OCI-LY3 (cell line): ENCODE results near the gene CTAGE9.
"Not testable (repeated sequence)": the region's sequence is repeated elsewhere in the genome, so short reads cannot be mapped to it uniquely, and the experiment has no call there.

Experiments
- H2AFZ ChIP-seq: fragments of 200-600, 300-600 bp; shearing (Covaris generic); 2 replicates; pipeline ENCODE4 v1.6.0; 2014; ENCODE audit warnings: antibody characterized with exemption, low read depth, low read length
- H3K27ac ChIP-seq: fragments of 200-600, 300-600 bp; sonication (generic); 2 replicates; pipeline ENCODE4 v1.5.1; 2014; ENCODE audit warnings: mild to moderate bottlenecking, low read length, moderate library complexity, mixed read lengths
- H3K27me3 ChIP-seq: fragments of 200-600, 300-600 bp; sonication (generic); 2 replicates; pipeline ENCODE4 v1.6.1; 2014; ENCODE audit warnings: low read depth, low read length, mixed read lengths
- H3K36me3 ChIP-seq: fragments of 200-600, 300-600 bp; sonication (generic); replicated peaks from 2 replicates; pipeline ENCODE3; 2014; ENCODE audit warnings: low read depth, low read length, mixed read lengths
- H3K4me1 ChIP-seq: fragments of 300-600, 200-600 bp; sonication (generic); 2 replicates; pipeline ENCODE4 v1.6.1; 2014; ENCODE audit warnings: low read length, mixed read lengths
- H3K4me2 ChIP-seq: fragments of 200-600, 300-600 bp; sonication (generic); 2 replicates; pipeline ENCODE4 v1.6.1; 2014; ENCODE audit warnings: low read length, mixed read lengths
- H3K4me3 ChIP-seq: fragments of 300-600, 200-600 bp; sonication (generic); 2 replicates; pipeline ENCODE4 v1.5.1; 2014; ENCODE audit warnings: antibody characterized with exemption, mild to moderate bottlenecking, low read length, moderate library complexity
- H3K79me2 ChIP-seq: fragments of 300-600, 200-600 bp; shearing (Covaris generic); 2 replicates; pipeline ENCODE4 v1.6.1; 2014; ENCODE audit warnings: mild to moderate bottlenecking, low read length, mixed read lengths
- H3K9ac ChIP-seq: fragments of 300-600, 200-600 bp; shearing (Covaris generic); 2 replicates; pipeline ENCODE4 v1.6.0; 2014; ENCODE audit warnings: mild to moderate bottlenecking, low read length, moderate library complexity
- H3K9me3 ChIP-seq: fragments of 200-600, 300-600 bp; shearing (Covaris generic); 2 replicates; pipeline ENCODE4 v1.6.1; 2014; ENCODE audit warnings: low read length, mixed read lengths; ENCODE audit not compliant: insufficient read depth
- H4K20me1 ChIP-seq: fragments of 200-600, 300-600 bp; sonication (generic); 2 replicates; pipeline ENCODE4 v1.6.1; 2016; ENCODE audit warnings: low read length, mixed read lengths; ENCODE audit not compliant: insufficient read depth
- EZH2phosphoT487 ChIP-seq: fragments of 200-600 bp; shearing (Covaris generic); IDR thresholded peaks from 2 replicates; pipeline ENCODE4 v1.6.1; 2018; ENCODE audit warnings: antibody characterized with exemption, mixed run types, low read depth
- TF ChIP-seq, protein P1 (sequence below): fragments of 200-600, 300-600 bp; sonication (generic); IDR thresholded peaks from 2 replicates; pipeline ENCODE4 v1.5.1; 2014; ENCODE audit warnings: antibody characterized with exemption, low read length, low read depth

CTAGE9 gene

DNA sequence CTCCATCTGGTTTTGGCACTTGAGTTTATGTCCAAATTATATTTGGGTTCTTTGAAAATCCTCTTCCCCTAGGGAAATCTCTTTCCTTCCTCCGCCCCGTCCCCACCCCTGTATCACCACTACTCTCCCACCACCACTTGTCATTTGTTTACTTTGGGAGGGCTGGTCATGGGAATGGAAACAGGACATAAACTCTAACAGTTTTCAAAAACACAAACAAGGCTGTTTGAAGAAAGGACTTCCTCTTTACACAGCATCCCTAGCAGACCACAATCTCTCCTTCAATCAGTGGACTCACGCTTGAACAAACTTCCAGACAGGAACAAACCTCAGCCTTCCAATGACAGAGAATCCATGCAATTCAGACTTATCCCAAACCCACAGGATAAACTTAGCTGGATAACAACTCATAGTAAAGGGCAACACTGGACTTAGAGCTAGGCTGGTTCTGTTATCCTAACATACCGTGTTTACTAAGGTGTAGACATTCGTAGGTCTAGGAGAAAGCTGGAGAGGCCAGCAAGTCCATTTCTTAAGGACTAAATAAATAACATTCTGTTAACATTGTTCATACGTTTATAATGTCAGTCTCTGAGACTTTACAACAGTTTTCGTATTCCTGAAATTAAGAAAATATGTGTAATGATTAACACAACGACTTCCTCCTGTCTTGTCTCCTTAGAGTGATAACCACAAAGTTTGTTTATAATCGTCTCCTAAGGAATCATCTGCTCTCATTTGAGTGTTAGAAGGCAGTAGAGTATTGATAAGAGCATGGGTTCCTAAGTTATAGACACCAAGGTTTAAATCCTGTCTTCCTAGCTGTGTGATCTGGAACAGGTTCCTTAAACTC, 44.1 kb upstream of the CTAGE9 start:
- Histone ChIP-seq H3K27me3 (no peaks in the 10 kb centered on the region), H3K4me3 (no peak overlapping the region), H3K4me2 (no peak overlapping the region), H3K36me3 (no peaks in the 10 kb centered on the region), H3K4me1 (no peaks in the 10 kb centered on the region), H2AFZ (no peak overlapping the region), H4K20me1 (no peaks in the 10 kb centered on the region), H3K9me3 (no peaks in the 10 kb centered on the region), H3K79me2 (no peaks in the 10 kb centered on the region), H3K9ac (no peak overlapping the region), H3K27ac (no peak overlapping the region)
- TF ChIP-seq EZH2phosphoT487: no peak
- TF ChIP-seq, protein P1, sequence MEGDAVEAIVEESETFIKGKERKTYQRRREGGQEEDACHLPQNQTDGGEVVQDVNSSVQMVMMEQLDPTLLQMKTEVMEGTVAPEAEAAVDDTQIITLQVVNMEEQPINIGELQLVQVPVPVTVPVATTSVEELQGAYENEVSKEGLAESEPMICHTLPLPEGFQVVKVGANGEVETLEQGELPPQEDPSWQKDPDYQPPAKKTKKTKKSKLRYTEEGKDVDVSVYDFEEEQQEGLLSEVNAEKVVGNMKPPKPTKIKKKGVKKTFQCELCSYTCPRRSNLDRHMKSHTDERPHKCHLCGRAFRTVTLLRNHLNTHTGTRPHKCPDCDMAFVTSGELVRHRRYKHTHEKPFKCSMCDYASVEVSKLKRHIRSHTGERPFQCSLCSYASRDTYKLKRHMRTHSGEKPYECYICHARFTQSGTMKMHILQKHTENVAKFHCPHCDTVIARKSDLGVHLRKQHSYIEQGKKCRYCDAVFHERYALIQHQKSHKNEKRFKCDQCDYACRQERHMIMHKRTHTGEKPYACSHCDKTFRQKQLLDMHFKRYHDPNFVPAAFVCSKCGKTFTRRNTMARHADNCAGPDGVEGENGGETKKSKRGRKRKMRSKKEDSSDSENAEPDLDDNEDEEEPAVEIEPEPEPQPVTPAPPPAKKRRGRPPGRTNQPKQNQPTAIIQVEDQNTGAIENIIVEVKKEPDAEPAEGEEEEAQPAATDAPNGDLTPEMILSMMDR: no peak

- Histone ChIP-seq H3K79me2 (no peaks in the 10 kb centered on the region), H3K36me3 (no peaks in the 10 kb centered on the region), H3K9ac (no peak overlapping the region), H3K4me1 (no peaks in the 10 kb centered on the region), H3K4me3 (no peak overlapping the region), H4K20me1 (no peaks in the 10 kb centered on the region), H3K27ac (no peak overlapping the region), H3K27me3 (no peaks in the 10 kb centered on the region), H3K4me2 (no peak overlapping the region), H2AFZ (no peak overlapping the region), H3K9me3 (no peaks in the 10 kb centered on the region)
- TF ChIP-seq, protein P1: no peak
- no peak for TF ChIP-seq EZH2phosphoT487
These were observed 43.3 kb upstream of the CTAGE9 start for GRCh38 chr6:131754088-131754487.

DNA sequence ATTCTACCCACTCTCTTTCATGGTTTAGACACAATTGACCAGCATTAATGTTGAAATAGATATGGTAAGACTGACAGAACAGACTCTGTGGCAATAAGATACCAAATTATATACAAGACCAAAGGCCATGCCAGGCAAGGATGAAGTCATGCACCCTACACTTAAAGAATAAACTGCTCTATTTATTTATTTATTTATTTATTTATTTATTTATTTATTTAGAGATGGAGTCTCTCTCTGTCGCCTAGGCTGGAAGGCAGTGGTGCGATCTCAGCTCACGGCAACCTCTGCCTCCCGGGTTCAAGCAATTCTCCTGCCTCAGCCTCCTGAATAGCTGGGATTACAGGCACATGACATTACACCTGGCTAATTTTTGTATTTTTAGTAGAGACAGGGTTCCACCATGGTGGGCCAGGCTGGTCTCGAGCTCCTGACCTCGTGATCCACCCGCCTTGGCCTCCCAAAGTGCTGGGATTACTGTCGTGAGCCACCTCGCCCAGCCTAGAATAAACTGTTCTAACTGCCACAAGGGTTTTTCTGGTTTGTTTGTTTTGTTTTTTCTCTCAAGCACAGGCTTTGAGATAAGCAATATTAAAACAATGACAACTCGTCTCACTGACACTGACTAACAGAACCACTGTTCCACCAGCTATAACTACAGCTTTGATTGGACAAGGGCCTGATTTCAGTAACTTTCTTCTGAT, 40.3 kb upstream of the CTAGE9 start:
- H3K27me3 ChIP-seq, H3K79me2 ChIP-seq, H3K9ac ChIP-seq, H3K36me3 ChIP-seq, H4K20me1 ChIP-seq, H3K4me3 ChIP-seq, H2AFZ ChIP-seq, H3K9me3 ChIP-seq, H3K27ac ChIP-seq, H3K4me2 ChIP-seq, H3K4me1 ChIP-seq: not testable (repeated sequence)

- Histone ChIP-seq H3K4me3 (no peak overlapping the region), H3K36me3 (no peaks in the 10 kb centered on the region), H3K9me3 (no peaks in the 10 kb centered on the region), H3K27me3 (no peaks in the 10 kb centered on the region), H3K27ac (no peak overlapping the region), H4K20me1 (no peaks in the 10 kb centered on the region), H3K4me1 (no peaks in the 10 kb centered on the region), H3K9ac (no peak overlapping the region), H3K79me2 (no peaks in the 10 kb centered on the region), H2AFZ (no peak overlapping the region), H3K4me2 (no peak overlapping the region)
- TF ChIP-seq, protein P1: no peak
- no peak for TF ChIP-seq EZH2phosphoT487
These were observed 38.2 kb upstream of the CTAGE9 start for GRCh38 chr6:131749023-131749422.
